SK-N-SH treated with all-trans-retinoic acid at 6 μM for 48 hours (cell line): ENCODE data around the gene MAT1A.

Experiments
- ARNTL ChIP-seq: fragments of 450-650 bp; formaldehyde crosslinking; IDR thresholded peaks from 2 replicates; pipeline ENCODE4 v1.5.0; 2020; ENCODE audit warnings: low read depth, mild to moderate bottlenecking, moderate library complexity, borderline replicate concordance
- RARB ChIP-seq: fragments of 250-450 bp; sonication (Bioruptor Pico); IDR thresholded peaks from 2 replicates; pipeline ENCODE4 v1.8.0; 2021; ENCODE audit warnings: mild to moderate bottlenecking, moderate library complexity
- SNAI2 ChIP-seq: fragments of 250-450 bp; sonication (Bioruptor Pico); IDR thresholded peaks from 2 replicates; pipeline ENCODE4 v1.5.0; 2020; ENCODE audit warnings: mild to moderate bottlenecking, moderate library complexity
- TOX ChIP-seq: fragments of 250-450 bp; sonication (Bioruptor Pico); IDR thresholded peaks from 2 replicates; pipeline ENCODE4 v1.8.0; 2021; ENCODE audit warnings: mild to moderate bottlenecking, moderate library complexity, borderline replicate concordance
- ZC3H10 ChIP-seq: fragments of 250-450 bp; sonication (Bioruptor Pico); IDR thresholded peaks from 2 replicates; pipeline ENCODE4 v1.5.1; 2021; ENCODE audit warnings: mild to moderate bottlenecking, moderate library complexity
- TF ChIP-seq, protein P1 (sequence below): fragments of 250-450 bp; sonication (Bioruptor Pico); IDR thresholded peaks from 2 replicates; pipeline ENCODE4 v1.8.0; 2020; ENCODE audit warnings: mild to moderate bottlenecking, moderate library complexity, borderline replicate concordance
- TF ChIP-seq, protein P2 (sequence below): fragments of 250-450 bp; sonication (Bioruptor Pico); IDR thresholded peaks from 2 replicates; pipeline ENCODE4 v1.8.0; 2021; ENCODE audit warnings: low read depth, mild to moderate bottlenecking, moderate library complexity, borderline replicate concordance
- TF ChIP-seq, protein P3 (sequence below): fragments of 250-450 bp; sonication (Bioruptor Pico); IDR thresholded peaks from 2 replicates; pipeline ENCODE4 v1.5.0; 2020; ENCODE audit warnings: mild to moderate bottlenecking, moderate library complexity

DNA sequence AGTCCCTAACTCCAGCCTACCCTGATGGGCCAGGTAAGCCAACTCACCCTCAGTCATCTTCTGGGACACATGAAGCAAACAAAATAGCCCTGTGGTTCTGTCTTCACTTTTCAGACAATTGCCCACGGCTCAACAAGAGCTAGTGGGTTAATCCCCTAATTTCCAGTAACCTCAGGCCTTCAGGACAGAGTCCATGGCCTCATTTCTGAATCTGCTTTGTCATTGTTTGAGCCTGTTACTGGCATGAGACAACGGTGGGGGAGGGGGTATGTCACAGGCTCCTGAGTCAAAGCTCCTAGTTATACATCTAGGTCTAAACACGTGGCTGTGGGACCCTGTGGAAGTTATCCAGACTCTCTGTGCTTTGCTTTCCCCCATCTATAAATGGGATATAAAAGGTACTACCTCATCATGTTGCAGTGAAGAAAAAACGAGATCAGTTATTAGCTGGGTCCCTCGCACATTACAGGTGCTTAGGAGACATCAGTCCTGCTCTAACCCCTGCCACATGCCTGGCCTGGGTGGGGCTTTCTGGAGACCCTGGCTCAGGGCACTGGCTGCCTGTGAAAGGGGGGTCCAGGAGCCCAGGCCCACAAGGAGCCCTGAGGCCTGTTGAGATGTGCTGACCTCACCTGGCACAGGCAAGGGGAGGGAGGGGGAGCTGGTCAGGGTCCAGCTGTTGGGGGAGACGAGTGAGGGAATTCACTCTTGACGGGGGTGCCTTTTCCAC lies 16.5 kb downstream of the MAT1A start:
- TF ChIP-seq, protein P1, sequence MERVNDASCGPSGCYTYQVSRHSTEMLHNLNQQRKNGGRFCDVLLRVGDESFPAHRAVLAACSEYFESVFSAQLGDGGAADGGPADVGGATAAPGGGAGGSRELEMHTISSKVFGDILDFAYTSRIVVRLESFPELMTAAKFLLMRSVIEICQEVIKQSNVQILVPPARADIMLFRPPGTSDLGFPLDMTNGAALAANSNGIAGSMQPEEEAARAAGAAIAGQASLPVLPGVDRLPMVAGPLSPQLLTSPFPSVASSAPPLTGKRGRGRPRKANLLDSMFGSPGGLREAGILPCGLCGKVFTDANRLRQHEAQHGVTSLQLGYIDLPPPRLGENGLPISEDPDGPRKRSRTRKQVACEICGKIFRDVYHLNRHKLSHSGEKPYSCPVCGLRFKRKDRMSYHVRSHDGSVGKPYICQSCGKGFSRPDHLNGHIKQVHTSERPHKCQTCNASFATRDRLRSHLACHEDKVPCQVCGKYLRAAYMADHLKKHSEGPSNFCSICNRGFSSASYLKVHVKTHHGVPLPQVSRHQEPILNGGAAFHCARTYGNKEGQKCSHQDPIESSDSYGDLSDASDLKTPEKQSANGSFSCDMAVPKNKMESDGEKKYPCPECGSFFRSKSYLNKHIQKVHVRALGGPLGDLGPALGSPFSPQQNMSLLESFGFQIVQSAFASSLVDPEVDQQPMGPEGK (CRISPR knock-in tag) = no peak
- TF ChIP-seq ZC3H10 (CRISPR knock-in tag) (no peak), ARNTL (CRISPR knock-in tag) (no peak), SNAI2 (CRISPR knock-in tag) (no peak), TOX (CRISPR knock-in tag) (no peak), RARB (CRISPR knock-in tag) (no peak)
- TF ChIP-seq, protein P2, sequence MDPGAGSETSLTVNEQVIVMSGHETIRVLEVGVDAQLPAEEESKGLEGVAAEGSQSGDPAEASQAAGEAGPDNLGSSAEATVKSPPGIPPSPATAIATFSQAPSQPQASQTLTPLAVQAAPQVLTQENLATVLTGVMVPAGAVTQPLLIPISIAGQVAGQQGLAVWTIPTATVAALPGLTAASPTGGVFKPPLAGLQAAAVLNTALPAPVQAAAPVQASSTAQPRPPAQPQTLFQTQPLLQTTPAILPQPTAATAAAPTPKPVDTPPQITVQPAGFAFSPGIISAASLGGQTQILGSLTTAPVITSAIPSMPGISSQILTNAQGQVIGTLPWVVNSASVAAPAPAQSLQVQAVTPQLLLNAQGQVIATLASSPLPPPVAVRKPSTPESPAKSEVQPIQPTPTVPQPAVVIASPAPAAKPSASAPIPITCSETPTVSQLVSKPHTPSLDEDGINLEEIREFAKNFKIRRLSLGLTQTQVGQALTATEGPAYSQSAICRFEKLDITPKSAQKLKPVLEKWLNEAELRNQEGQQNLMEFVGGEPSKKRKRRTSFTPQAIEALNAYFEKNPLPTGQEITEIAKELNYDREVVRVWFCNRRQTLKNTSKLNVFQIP = no peak
- TF ChIP-seq, protein P3, sequence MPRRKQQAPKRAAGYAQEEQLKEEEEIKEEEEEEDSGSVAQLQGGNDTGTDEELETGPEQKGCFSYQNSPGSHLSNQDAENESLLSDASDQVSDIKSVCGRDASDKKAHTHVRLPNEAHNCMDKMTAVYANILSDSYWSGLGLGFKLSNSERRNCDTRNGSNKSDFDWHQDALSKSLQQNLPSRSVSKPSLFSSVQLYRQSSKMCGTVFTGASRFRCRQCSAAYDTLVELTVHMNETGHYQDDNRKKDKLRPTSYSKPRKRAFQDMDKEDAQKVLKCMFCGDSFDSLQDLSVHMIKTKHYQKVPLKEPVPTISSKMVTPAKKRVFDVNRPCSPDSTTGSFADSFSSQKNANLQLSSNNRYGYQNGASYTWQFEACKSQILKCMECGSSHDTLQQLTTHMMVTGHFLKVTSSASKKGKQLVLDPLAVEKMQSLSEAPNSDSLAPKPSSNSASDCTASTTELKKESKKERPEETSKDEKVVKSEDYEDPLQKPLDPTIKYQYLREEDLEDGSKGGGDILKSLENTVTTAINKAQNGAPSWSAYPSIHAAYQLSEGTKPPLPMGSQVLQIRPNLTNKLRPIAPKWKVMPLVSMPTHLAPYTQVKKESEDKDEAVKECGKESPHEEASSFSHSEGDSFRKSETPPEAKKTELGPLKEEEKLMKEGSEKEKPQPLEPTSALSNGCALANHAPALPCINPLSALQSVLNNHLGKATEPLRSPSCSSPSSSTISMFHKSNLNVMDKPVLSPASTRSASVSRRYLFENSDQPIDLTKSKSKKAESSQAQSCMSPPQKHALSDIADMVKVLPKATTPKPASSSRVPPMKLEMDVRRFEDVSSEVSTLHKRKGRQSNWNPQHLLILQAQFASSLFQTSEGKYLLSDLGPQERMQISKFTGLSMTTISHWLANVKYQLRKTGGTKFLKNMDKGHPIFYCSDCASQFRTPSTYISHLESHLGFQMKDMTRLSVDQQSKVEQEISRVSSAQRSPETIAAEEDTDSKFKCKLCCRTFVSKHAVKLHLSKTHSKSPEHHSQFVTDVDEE (CRISPR knock-in tag) = no peak
